ENCODE measurements around the gene MIEF1. TPM values are rescaled to one million over a fixed set of nuclear protein-coding genes. Genes with fewer than 3 reads are reported as not detected.

The MIEF1 gene
- total and polyA plus RNA-seq, 2 experiments from 2014 or later = 13.2 to 40.1 TPM

- TF ChIP-seq, protein P1, sequence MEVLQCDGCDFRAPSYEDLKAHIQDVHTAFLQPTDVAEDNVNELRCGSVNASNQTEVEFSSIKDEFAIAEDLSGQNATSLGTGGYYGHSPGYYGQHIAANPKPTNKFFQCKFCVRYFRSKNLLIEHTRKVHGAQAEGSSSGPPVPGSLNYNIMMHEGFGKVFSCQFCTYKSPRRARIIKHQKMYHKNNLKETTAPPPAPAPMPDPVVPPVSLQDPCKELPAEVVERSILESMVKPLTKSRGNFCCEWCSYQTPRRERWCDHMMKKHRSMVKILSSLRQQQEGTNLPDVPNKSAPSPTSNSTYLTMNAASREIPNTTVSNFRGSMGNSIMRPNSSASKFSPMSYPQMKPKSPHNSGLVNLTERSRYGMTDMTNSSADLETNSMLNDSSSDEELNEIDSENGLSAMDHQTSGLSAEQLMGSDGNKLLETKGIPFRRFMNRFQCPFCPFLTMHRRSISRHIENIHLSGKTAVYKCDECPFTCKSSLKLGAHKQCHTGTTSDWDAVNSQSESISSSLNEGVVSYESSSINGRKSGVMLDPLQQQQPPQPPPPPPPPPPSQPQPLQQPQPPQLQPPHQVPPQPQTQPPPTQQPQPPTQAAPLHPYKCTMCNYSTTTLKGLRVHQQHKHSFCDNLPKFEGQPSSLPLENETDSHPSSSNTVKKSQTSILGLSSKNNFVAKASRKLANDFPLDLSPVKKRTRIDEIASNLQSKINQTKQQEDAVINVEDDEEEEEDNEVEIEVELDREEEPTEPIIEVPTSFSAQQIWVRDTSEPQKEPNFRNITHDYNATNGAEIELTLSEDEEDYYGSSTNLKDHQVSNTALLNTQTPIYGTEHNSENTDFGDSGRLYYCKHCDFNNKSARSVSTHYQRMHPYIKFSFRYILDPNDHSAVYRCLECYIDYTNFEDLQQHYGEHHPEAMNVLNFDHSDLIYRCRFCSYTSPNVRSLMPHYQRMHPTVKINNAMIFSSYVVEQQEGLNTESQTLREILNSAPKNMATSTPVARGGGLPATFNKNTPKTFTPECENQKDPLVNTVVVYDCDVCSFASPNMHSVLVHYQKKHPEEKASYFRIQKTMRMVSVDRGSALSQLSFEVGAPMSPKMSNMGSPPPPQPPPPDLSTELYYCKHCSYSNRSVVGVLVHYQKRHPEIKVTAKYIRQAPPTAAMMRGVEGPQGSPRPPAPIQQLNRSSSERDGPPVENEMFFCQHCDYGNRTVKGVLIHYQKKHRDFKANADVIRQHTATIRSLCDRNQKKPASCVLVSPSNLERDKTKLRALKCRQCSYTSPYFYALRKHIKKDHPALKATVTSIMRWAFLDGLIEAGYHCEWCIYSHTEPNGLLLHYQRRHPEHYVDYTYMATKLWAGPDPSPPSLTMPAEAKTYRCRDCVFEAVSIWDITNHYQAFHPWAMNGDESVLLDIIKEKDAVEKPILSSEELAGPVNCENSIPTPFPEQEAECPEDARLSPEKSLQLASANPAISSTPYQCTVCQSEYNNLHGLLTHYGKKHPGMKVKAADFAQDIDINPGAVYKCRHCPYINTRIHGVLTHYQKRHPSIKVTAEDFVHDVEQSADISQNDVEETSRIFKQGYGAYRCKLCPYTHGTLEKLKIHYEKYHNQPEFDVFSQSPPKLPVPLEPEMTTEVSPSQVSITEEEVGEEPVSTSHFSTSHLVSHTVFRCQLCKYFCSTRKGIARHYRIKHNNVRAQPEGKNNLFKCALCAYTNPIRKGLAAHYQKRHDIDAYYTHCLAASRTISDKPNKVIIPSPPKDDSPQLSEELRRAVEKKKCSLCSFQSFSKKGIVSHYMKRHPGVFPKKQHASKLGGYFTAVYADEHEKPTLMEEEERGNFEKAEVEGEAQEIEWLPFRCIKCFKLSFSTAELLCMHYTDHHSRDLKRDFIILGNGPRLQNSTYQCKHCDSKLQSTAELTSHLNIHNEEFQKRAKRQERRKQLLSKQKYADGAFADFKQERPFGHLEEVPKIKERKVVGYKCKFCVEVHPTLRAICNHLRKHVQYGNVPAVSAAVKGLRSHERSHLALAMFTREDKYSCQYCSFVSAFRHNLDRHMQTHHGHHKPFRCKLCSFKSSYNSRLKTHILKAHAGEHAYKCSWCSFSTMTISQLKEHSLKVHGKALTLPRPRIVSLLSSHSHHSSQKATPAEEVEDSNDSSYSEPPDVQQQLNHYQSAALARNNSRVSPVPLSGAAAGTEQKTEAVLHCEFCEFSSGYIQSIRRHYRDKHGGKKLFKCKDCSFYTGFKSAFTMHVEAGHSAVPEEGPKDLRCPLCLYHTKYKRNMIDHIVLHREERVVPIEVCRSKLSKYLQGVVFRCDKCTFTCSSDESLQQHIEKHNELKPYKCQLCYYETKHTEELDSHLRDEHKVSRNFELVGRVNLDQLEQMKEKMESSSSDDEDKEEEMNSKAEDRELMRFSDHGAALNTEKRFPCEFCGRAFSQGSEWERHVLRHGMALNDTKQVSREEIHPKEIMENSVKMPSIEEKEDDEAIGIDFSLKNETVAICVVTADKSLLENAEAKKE (CRISPR knock-in tag; IDR thresholded peaks at IDR 0.05) = no peak
These were observed 45.5 kb downstream of the MIEF1 start (continued) for GRCh38 chr22:39547587-39547947.

DNA sequence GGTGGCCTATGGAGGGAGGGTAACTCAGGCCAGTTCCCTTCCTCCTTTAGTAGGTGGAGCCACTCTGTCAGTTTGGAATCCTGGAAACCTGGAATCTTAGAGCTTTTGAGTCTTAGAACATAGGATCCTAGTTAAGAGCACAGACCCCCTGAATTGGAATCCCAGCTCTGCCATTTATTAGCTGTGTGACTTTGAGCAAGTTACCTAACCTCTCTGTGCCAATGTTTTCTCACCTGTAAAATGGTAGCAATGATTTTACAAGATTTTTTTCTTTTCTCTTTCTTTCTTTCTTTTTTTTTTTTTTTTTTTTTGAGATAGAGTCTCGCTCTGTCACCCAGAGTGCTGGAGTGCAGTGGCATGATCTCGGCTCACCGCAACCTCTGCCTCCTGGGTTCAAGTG is 51.3 kb downstream of the MIEF1 start:
- no peak overlapping the region for H3K4me2 ChIP-seq
- peaks cover 41% of the 10 kb centered on the region for H3K27me3 Mint-ChIP-seq (ENCODE audit: insufficient read depth, low read depth, poor library complexity)
- H3K27ac ChIP-seq (ENCODE audit: low read depth) = no peak overlapping the region
- H3K9me3 Mint-ChIP-seq = no peaks in the 10 kb centered on the region
- no peaks in the 10 kb centered on the region for H3K79me2 ChIP-seq (replicated peaks; ENCODE audit: insufficient read depth)
- no peak for DNase-seq (ENCODE audit: low spot score)
- H4K20me1 ChIP-seq (replicated peaks; ENCODE audit: insufficient read depth) = peaks cover 11% of the 10 kb centered on the region; the same call in 1 of the 2 replicates
- no peak overlapping the region for H3K27ac Mint-ChIP-seq
- no peaks in the 10 kb centered on the region for H3K9me2 ChIP-seq (ENCODE audit: insufficient read depth)
- no peak overlapping the region for H3K4me3 ChIP-seq
- peaks cover 34% of the 10 kb centered on the region for H3K27me3 ChIP-seq (ENCODE audit: insufficient read depth)
- no peaks in the 10 kb centered on the region; the same call in 1 of the 2 replicates for H3K4me1 ChIP-seq (ENCODE audit: insufficient read depth)
- H3K4me1 Mint-ChIP-seq = peaks cover 17% of the 10 kb centered on the region
- H3F3A ChIP-seq (replicated peaks; ENCODE audit: low read depth) = 0 out of 2 replicates have a peak, but pooled peaks cover 3% of the 10 kb centered on the region
- no peak for ATAC-seq
- no peak overlapping the region for H2AFZ ChIP-seq
- no peaks in the 10 kb centered on the region for H3K36me3 ChIP-seq (ENCODE audit: insufficient read depth)
- no peaks in the 10 kb centered on the region for H3K36me3 Mint-ChIP-seq (ENCODE audit: low read depth)
- no peak overlapping the region for H3K4me3 Mint-ChIP-seq
- TF ChIP-seq JUNB (IDR thresholded peaks at IDR 0.05; ENCODE audit: unreplicated experiment) (no peak), ZNF114 (CRISPR knock-in tag; IDR thresholded peaks at IDR 0.05) (no peak), CREB1 (CRISPR knock-in tag; IDR thresholded peaks at IDR 0.05; ENCODE audit: low read depth) (no peak), ETS1 (IDR thresholded peaks at IDR 0.05) (no peak), NANOG (IDR thresholded peaks at IDR 0.05; ENCODE audit: borderline replicate concordance) (no peak), EZH2phosphoT487 (IDR thresholded peaks at IDR 0.05; ENCODE audit: unreplicated experiment) (no peak), POLR2AphosphoS5 (IDR thresholded peaks at IDR 0.05; ENCODE audit: low read depth) (no peak), EZH2 (IDR thresholded peaks at IDR 0.05; ENCODE audit: low read depth, unreplicated experiment) (no peak)
- TF ChIP-seq, protein P1 (CRISPR knock-in tag; IDR thresholded peaks at IDR 0.05) = no peak

Measured in GM23338 (cell line).